ENCODE data around the gene C2orf68. TPM values are rescaled to one million over a fixed set of nuclear protein-coding genes. Genes with fewer than 3 reads are reported as not detected.
A peak's percentile ranks its signal among the peaks of the same experiment; 100 is the strongest.

C2orf68 gene
- total and polyA plus RNA-seq, 2 of the 13 experiments (the other 11 are each of a cell fraction or from before 2014, with no cell fraction given): 47.1 to 77.4 TPM

GRCh38 chr2:85601771-85602475, 9.9 kb downstream of the C2orf68 start (continued):
- TF ChIP-seq MTERF4 (CRISPR knock-in tag; IDR thresholded peaks at IDR 0.05) (no peak), IRF1 (CRISPR knock-in tag; IDR thresholded peaks at IDR 0.05; ENCODE audit: low read depth) (no peak), POLR2A (IDR thresholded peaks at IDR 0.05; ENCODE audit: insufficient read depth in 1 of 2, low read depth in 2 of 2, low read length in 2 of 2) (no peak), FOXK2 (IDR thresholded peaks at IDR 0.05) (no peak), CSRNP1 (CRISPR knock-in tag; IDR thresholded peaks at IDR 0.05) (no peak), MIXL1 (CRISPR knock-in tag; IDR thresholded peaks at IDR 0.05) (no peak), MYPOP (CRISPR knock-in tag; IDR thresholded peaks at IDR 0.05) (no peak), ZBTB42 (CRISPR knock-in tag; IDR thresholded peaks at IDR 0.05) (no peak; the same call in 1 of the 2 replicates), ZNF530 (CRISPR knock-in tag; IDR thresholded peaks at IDR 0.05; ENCODE audit: low read depth) (no peak), BRD4 (CRISPR knock-in tag; IDR thresholded peaks at IDR 0.05) (peak; percentile 35), FOXP1 (IDR thresholded peaks at IDR 0.05) (no peak), FOXP1 (CRISPR knock-in tag; IDR thresholded peaks at IDR 0.05) (no peak), SMAD3 (CRISPR knock-in tag; IDR thresholded peaks at IDR 0.05) (no peak), ZNF430 (CRISPR knock-in tag; IDR thresholded peaks at IDR 0.05) (no peak), EP300 (IDR thresholded peaks at IDR 0.05; ENCODE audit: low read depth in 2 of 2, low read length in 2 of 2) (no peak), EP300 (CRISPR knock-in tag; IDR thresholded peaks at IDR 0.05; ENCODE audit: borderline replicate concordance) (no peak), ZNF468 (CRISPR knock-in tag; IDR thresholded peaks at IDR 0.05) (peak; percentile 69; the same call in 1 of the 2 replicates), PAXIP1 (CRISPR knock-in tag; conservative IDR thresholded peaks at IDR 0.05) (peak; percentile 77), ZNF652 (CRISPR knock-in tag; IDR thresholded peaks at IDR 0.05; ENCODE audit: borderline replicate concordance, low read depth) (no peak), JUNB (CRISPR knock-in tag; IDR thresholded peaks at IDR 0.05; ENCODE audit: borderline replicate concordance) (no peak), ZNF510 (CRISPR knock-in tag; IDR thresholded peaks at IDR 0.05; ENCODE audit: low read depth) (no peak)
